IMR-90 (cell line): ENCODE results near the gene FMR1. TPM values are rescaled to one million over a fixed set of nuclear protein-coding genes. Genes with fewer than 3 reads are reported as not detected.

ENCODE experiments used
- microRNA-seq, 2 experiments: library from miRNA; stranded (forward) in 1 of 2; unstranded in 1 of 2; fragments of 10-50 nt in 1 of 2; fragments of <30 nt in 1 of 2; gene quantifications in 1 of 2; microRNA quantifications in 1 of 2; one replicate each; pipeline versions ENCODE3 to v1.1.0; 2013 to 2020; ENCODE audit not compliant: insufficient read depth in 1 of 2, insufficient read length in 1 of 2, unreplicated experiment in 1 of 2
- polyA plus RNA-seq, 3 experiments: library from polyadenylated mRNA; depleted of rRNA; stranded (reverse); fragments of >200 nt; gene quantifications; 2 replicates each; pipeline ENCODE4 v1.2.3, GENCODE V29; 2012; ENCODE audit warnings: low replicate concordance in 1 of 3
- small RNA-seq, 5 experiments: library from RNA; depleted of rRNA; stranded (forward); fragments of <200 nt; gene quantifications; one replicate each; pipeline ENCODE3, GENCODE V24; 2012
- total RNA-seq: library from RNA; depleted of rRNA; stranded (reverse); fragments of >200 nt; gene quantifications from 2 replicates; pipeline ENCODE4 v1.2.3, GENCODE V29; 2012; rRNA removed

The FMR1 gene
- total and polyA plus RNA-seq, 2 of the 4 experiments (the other 2 are of a cell fraction): 12.2 to 17.6 TPM

Small RNA genes lying within 50 kb of the gene (microRNA-seq; reads per million reads assigned to microRNA genes)
- gene RF02118 (ENCODE audit: insufficient read depth, insufficient read length): not detected

Small RNA genes lying within 50 kb of the gene (small RNA-seq; reads per million reads assigned to genes)
- gene RF02118: 0 reads per million in 5 experiments

Other genes starting within 250 kb of the FMR1 start
- gene FMR1NB, start 69.4 kb downstream of the FMR1 start, total RNA-seq: not detected in 2 replicates
- gene FMR1NB, start 69.4 kb downstream of the FMR1 start, polyA plus RNA-seq (2012; rRNA removed): not detected in 2 replicates